SU-DHL-6 (cell line): ENCODE results near the gene BICC1.

Source experiments
- H2AFZ ChIP-seq: fragments of 200-600 bp; sonication (generic); 2 replicates; pipeline ENCODE4 v1.6.1; 2014; ENCODE audit warnings: low read depth, mild to moderate bottlenecking, moderate library complexity, mixed read lengths, antibody characterized with exemption, low read length; ENCODE audit not compliant: severe bottlenecking
- H3F3A ChIP-seq: fragments of 200-600 bp; shearing (Covaris generic); 2 replicates; pipeline ENCODE4 v1.6.0; 2016; ENCODE audit warnings: antibody characterized with exemption, mild to moderate bottlenecking; ENCODE audit not compliant: insufficient read depth
- H3K27ac ChIP-seq: fragments of 200-600 bp; sonication (generic); 2 replicates; pipeline ENCODE4 v1.5.1; 2016; ENCODE audit warnings: low read depth, mild to moderate bottlenecking, low read length, moderate library complexity, mixed read lengths
- H3K27me3 ChIP-seq: fragments of 200-600 bp; sonication (generic), shearing (Covaris generic); 2 replicates; pipeline ENCODE4 v1.6.0; 2014; ENCODE audit warnings: mild to moderate bottlenecking, low read length
- H3K36me3 ChIP-seq: fragments of 200-600 bp; sonication (generic); 2 replicates; pipeline ENCODE4 v1.6.1; 2014; ENCODE audit warnings: mild to moderate bottlenecking, low read length, mixed read lengths
- H3K4me2 ChIP-seq: fragments of 300-600, 200-600 bp; shearing (Covaris generic), sonication (generic); 2 replicates; pipeline ENCODE4 v1.6.0; 2014; ENCODE audit warnings: low read length, low read depth, mild to moderate bottlenecking; ENCODE audit not compliant: poor library complexity, severe bottlenecking
- H3K4me3 ChIP-seq: fragments of 200-600 bp; sonication (generic); 2 replicates; pipeline ENCODE4 v1.5.1; 2014; ENCODE audit warnings: antibody characterized with exemption, low read length, mild to moderate bottlenecking, mixed read lengths; ENCODE audit not compliant: insufficient read depth, poor library complexity, severe bottlenecking
- H3K79me2 ChIP-seq: fragments of 200-600 bp; sonication (generic); 2 replicates; pipeline ENCODE4 v1.6.1; 2014; ENCODE audit warnings: mild to moderate bottlenecking, low read length, moderate library complexity; ENCODE audit not compliant: insufficient read depth
- H3K9ac ChIP-seq: fragments of 200-600 bp; sonication (generic); 2 replicates; pipeline ENCODE4 v1.7.0; 2014; ENCODE audit warnings: mild to moderate bottlenecking, low read length
- H3K9me2 ChIP-seq: fragments of 200-600 bp; sonication (generic); replicated peaks from 2 replicates; pipeline ENCODE4 v1.6.1; 2014; ENCODE audit warnings: low read length; ENCODE audit not compliant: insufficient read depth
- H3K9me3 ChIP-seq: fragments of 200-600 bp; sonication (generic); 2 replicates; pipeline ENCODE4 v1.6.1; 2014; ENCODE audit warnings: low read length, mixed read lengths; ENCODE audit not compliant: insufficient read depth
- H4K20me1 ChIP-seq: fragments of 200-600 bp; sonication (generic); 2 replicates; pipeline ENCODE4 v1.6.1; 2014; ENCODE audit warnings: low read depth, mild to moderate bottlenecking, antibody characterized with exemption, low read length, moderate library complexity, mixed read lengths
- CTCF ChIP-seq: fragments of 200-600 bp; sonication (generic); IDR thresholded peaks from one replicate; pipeline ENCODE4 v1.5.1; 2017; ENCODE audit warnings: antibody characterized with exemption, mild to moderate bottlenecking, low read length, moderate library complexity; ENCODE audit not compliant: insufficient read depth, poor library complexity, severe bottlenecking
- EZH2phosphoT487 ChIP-seq: fragments of 200-600 bp; sonication (generic), shearing (Covaris generic); conservative IDR thresholded peaks from 2 replicates; pipeline ENCODE4 v1.6.1; 2018; ENCODE audit warnings: mild to moderate bottlenecking, antibody characterized with exemption, low read length, moderate library complexity, mixed read lengths

BICC1 gene

GRCh38 chr10:58853668-58854067 is 341.0 kb downstream of the BICC1 start:
- H4K20me1 ChIP-seq = no peaks in the 10 kb centered on the region
- H3K36me3 ChIP-seq = no peaks in the 10 kb centered on the region
- no peak for TF ChIP-seq EZH2phosphoT487
- no peak for TF ChIP-seq CTCF
- H3F3A ChIP-seq = no peaks in the 10 kb centered on the region
- no peaks in the 10 kb centered on the region for H3K27me3 ChIP-seq
- H3K79me2 ChIP-seq = no peaks in the 10 kb centered on the region
- no peak overlapping the region for H2AFZ ChIP-seq
- H3K4me3 ChIP-seq = no peak overlapping the region
- no peak overlapping the region for H3K4me2 ChIP-seq
- H3K27ac ChIP-seq = no peak overlapping the region
- no peaks in the 10 kb centered on the region for H3K9me2 ChIP-seq
- no peaks in the 10 kb centered on the region for H3K9me3 ChIP-seq
- H3K9ac ChIP-seq = no peak overlapping the region

- Histone ChIP-seq H3K9ac (no peak overlapping the region), H3K27ac (no peak overlapping the region)
- TF ChIP-seq EZH2phosphoT487 = no peak
- no peak for TF ChIP-seq CTCF
Measured at GRCh38 chr10:58854811-58855210, 342.1 kb downstream of the BICC1 start.

GRCh38 chr10:58856508-58857240 is 344.0 kb downstream of the BICC1 start:
- Histone ChIP-seq H3K9ac (no peak overlapping the region), H2AFZ (no peak overlapping the region), H3K36me3 (no peaks in the 10 kb centered on the region), H3K9me3 (no peaks in the 10 kb centered on the region), H3K9me2 (no peaks in the 10 kb centered on the region), H3K79me2 (no peaks in the 10 kb centered on the region), H3K27me3 (no peaks in the 10 kb centered on the region), H3K4me2 (no peak overlapping the region), H3K27ac (no peak overlapping the region), H3K4me3 (no peak overlapping the region), H3F3A (no peaks in the 10 kb centered on the region), H4K20me1 (no peaks in the 10 kb centered on the region)
- TF ChIP-seq CTCF = no peak
- TF ChIP-seq EZH2phosphoT487 = no peak

More at GRCh38 chr10:58854811-58855210, 342.1 kb downstream of the BICC1 start:
- Histone ChIP-seq H3K9me3 (no peaks in the 10 kb centered on the region), H3K9me2 (no peaks in the 10 kb centered on the region), H3K4me2 (no peak overlapping the region), H4K20me1 (no peaks in the 10 kb centered on the region), H3K27me3 (no peaks in the 10 kb centered on the region), H3F3A (no peaks in the 10 kb centered on the region), H3K36me3 (no peaks in the 10 kb centered on the region), H3K4me3 (no peak overlapping the region), H3K79me2 (no peaks in the 10 kb centered on the region), H2AFZ (no peak overlapping the region)
